Fibroblast of skin of right biceps (primary cell): ENCODE measurements around the gene RCN2.

Experiments used
- DNase-seq: peaks from one replicate; pipeline ENCODE4 v3.0.0-alpha.2; 2013

RCN2 gene

DNA sequence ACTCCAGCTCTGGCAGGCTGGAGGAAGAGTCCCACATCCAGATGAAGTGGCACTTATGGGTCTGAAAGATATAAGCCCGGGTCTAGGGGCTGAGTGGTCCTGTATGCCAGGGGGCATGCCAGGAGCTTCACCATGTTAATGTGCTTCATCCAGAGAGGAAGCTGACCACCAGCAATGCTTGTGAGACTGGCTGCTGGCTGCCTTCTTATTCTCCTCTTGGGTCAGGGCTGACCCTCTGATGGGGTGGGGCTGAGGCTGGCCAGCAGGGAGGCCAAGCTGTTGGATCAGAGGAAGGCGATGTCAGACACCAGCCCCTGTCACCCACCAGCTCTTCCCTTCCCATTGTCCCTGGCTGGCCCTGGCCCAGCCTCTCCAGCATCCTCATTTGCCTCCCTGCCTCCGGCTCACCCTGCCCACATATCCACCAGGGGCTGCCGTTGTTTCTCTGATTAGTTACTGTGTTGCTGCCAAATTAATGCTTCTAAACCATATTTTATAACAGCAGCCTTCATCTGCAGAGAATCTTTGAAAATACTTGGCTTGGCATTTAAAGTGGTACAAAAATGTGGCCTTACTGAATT is 43.0 kb downstream of the RCN2 start:
- DNase-seq: no peak

DNA sequence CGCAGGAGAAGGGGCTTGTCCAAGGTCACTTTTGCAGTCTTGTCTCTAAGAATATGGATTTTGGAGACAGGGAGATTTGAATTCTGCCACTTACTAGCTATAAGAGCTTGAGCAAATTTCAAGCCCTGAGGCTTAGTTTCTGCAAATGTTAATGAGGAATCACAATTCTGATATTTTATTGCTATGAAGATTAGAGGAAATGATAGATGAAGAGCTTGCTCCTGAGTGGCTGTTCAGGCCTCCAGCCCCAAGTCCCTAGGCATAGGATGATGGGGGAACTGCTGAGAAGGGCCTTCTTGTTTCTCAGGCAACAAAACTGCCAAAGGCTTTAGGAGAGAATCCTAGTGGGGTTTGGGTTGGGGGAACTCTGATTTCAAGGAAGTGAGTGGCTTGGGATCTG is 44.6 kb downstream of the RCN2 start:
- no peak for DNase-seq

DNA sequence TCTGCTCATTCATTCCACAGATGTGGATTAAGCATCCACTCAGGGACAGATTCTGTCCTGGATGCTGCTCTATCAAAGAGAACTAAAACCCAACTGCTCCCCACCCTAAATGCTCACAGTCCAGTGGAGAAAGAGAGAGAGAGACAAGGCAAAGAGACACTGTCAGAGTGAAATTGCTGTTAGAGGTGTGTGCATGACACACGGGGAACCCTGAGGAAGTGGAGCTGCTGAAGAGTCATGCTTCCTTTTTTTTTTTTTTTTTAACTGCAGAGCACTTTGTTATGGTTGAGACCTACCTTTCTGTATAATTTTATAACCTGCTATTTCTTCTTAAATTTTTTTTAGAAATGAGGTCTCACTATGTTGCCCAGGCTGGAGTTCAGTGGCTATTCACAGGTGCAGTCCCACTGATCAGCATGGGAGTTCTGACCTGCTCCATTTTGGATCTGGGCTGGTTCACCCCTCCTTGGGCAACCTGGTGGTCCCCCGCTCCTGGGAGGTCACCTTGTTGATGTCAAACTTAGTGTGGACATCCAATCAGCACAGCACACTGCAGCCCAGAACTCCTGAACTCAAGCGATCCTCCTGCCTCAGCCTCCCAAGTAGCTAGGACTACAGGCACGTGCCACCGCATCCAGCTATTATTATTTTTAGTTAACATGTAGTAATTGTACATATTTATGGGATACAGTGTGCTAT is 45.2 kb downstream of the RCN2 start:
- no peak for DNase-seq

DNA sequence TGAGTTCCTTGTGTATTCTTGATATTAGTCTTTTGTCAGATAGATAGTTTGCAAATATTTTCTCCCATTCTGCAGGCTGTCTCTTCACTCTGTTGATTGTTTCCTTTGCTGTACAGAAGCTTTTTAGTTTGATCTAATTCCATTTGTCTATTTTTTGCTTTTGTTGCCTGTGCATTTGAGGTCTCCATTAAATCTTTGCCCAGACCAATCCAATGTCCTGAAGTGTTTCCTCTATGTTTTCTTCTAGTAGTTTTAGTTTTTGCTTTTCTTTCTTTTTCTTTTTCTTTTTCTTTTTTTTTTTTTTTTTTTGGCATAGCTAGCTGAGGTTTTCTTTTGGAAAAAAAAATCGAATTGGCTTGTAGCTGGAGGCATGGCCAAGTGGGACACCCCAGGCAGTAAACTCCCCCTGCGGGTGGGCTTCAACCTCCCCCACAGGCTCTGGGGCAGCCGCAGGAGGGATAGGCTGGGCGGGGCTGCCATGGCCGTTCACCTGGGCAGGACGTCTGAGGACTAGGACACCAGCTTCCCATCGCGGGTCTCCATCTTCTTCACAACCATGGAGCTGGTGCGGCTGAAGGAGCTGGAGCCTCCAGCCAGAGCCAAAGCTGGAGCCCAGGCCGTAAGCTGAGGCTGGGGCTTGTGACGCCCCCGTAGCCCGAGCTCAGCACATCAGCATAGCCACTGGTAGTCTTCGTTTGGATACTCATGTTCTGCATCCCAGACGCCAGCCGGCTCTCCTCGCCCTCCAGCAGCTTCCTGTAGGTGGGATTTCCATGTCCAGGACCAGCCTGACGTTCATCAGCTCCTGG is 47.2 kb downstream of the RCN2 start:
- no peak for DNase-seq

DNA sequence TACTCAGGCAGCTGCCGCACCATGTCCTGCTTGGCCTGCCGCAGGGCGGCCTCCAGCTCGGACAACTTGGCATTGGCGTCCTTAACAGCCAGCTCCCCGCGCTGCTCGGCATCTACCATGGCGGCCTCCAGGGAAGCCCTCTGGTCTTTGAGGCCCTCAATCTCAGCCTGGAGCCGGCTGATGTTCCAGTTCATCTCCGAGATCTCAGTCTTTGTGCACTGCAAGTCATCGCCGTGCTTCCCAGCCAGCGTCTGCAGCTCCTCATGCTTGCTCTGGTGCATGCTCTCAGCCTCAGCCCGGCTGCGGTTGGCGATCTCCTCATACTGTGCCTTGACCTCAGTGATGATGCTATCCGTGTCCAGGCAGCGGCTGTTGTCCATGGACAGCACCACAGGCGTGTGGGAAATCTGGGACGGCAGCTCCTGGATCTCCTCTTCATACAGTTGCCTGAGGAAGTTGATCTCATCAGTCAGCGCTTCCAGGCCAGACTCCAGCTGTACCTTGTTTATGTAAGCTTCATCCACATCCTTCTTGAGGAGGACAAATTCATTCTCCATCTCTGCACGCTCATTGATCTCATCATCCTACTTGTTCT is 47.9 kb downstream of the RCN2 start:
- DNase-seq: no peak

DNA sequence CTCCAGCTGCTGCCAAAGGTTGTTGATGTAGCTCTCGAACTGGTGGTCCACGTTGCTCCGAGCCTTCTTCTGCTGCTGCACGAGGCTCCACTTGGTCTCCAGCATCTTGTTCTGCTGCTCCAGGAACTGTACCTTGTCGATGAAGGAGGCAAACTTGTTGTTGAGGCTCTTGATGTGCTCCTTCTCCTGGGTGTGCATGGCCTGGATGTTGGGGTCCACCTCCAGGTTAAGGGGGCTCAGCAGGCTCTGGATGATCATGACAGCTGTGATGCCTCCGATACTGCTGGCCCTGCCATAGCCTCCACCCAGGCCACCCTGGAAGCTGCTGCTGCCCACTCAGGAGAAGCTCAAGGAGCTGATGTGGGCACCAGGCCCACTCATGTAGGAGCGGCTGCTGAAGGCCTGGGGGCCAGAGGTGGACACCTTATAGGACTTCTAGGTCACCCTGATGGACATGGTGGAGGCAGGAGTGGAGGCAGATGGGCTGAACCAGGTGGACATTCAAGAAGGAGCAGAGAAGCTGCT is 48.5 kb downstream of the RCN2 start:
- DNase-seq: no peak

DNA sequence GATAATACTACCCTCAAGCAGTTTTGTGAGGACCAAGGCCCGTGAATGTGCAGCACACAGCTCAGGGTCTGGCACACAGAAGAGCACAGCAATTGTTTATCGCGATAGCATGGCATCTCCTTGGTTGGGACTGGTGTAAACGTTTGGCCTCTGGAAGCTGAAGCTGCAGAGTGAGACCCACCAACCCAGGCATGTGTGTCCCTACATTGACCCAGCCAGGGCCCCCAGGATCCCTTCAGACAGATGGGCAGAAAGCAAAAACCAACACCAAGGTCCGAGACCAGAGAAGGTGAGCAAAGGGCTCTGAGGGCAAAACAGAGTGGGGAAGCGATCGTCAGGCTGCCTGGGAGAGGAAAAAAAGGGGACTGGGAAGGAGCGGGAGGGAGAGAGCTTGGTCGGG is 50.8 kb downstream of the RCN2 start:
- DNase-seq: no peak

DNA sequence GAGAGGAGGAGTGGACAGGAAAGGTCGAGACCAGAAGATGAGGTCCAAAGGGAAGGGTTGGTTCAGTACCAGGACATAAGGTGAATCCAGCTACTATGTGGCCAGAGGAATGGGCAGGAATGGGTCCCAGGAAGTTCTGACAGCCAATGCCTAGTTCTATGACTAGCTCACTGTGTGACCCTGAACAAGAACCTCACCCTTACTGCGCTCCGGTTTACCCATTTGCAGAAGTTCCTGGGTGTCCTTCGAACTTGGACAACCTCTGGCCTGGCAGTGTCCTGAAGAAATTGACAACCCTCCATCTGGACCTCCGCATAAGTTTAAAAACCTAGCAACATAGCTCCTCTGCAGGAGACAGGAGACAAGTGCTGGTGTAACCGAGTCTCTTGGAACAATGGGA is 51.2 kb downstream of the RCN2 start:
- DNase-seq: no peak

DNA sequence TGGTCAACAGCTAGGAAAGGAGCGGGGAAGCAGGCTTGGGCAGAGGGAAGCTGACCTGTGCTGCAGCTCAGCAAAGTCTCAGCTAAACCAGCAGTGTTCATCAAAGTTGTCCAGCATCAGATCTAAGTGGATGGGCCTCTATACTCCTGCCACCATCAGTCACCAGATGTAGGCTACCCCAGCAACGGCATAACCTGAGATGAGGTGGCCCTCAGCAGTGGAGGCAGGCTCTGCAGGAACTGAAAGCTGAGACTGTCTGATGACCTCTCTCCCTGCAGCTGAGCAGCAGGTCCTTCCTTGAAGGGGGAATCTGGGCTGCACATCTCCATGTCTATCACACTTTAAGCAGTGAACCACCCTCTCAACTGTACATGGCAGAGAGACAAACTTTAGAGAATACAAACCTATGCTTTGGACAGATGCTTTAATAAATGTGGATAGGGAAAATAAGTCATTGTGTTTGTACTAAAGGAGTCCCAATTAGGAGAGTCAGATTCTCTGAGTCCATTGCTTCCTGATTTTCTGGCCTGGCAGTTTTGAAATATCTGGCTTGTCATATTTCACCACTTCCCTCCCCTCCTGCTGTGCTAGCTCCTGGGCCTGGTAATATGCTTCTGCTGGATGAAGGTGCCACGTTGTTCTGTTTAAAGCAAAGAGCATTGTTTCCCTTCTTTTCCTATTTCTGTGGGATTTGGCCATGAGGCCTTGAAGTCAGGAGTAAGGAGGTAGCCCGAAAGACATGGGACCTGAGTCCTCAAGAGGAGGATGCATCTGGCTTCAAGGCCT is 52.2 kb downstream of the RCN2 start:
- no peak for DNase-seq

DNA sequence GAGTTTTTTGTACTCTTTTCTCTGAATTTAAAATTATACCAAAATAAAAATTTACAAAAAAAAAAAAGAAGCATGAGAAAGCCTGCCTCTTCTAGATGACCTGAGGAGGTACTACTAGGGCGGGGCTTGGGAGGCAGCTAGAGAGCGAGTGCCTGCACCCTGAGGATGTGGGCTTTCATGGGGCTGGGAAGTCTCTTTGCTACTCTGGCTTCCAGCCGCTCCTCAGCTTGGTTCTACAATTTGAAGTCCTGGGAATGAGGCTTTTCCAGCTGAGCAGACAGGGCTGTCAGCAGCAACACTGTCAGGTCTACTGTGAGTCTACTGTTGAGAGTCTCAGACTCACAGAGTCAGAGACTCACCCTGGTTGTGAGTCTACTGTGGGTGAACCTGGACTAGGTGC is 55.2 kb downstream of the RCN2 start:
- DNase-seq: no peak

DNA sequence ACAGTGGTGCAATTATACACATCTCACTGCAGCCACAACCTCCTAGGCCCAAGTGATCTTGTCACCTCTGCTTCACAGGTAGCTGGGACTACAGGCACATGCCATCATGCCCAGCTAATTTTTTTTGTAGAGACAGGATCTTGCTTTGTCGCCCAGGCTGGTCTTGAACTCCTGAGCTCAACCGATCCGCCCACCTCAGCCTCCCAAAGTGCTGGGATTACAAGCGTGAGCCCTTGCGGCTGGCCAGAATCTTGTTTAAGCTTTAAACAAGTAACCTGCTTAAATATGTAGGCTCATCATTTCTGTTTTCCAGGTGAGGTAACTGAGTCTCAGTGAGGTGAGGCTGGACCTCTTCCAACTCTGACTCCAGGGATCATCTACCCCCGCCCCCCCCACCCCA is 55.7 kb downstream of the RCN2 start:
- no peak for DNase-seq

DNA sequence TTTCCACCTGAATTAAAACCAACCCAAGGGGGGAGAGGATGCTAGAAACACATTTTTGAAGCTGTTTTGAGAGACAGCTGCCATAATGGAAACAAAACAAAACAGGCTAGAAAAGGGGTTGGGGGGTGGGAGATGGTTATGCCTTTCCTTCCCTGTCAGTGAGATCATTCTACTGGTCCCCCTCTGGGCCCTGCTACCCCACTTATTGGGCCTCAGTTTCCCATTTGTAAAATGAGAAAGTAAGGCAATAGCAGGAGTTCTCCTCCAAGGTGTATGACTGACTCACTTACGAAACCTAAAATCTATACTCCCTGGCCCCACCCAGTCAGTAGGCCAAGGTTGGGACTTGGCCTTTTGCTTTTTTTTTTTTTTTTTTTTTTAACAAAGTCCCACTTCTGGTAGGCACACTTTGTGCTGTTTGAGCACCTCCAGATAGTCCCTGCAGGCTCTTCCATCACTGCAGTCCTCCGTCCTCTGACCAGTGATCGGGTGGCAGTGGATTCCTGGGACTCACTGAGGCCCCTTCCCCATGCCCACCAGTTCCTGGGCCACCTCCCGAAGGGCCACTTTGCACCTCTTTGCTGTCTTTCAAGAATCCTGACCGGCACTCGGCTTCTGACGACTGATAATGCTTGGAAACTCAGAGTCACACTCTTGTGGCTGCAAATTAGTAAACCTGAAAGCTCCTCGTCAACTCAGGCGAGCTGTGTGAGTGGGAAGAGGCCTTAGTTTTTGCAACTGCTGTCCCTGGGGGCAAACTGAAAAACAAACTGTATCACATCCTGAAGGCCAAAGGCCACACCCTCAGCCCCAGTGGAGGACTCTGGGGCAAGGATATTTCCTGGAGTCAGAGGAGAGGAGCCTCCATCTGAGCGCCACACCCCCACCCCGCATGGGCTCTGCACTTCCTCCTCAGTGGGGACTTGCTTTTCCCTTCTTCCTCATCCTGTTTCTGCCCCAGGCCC is 56.6 kb downstream of the RCN2 start:
- DNase-seq: no peak

DNA sequence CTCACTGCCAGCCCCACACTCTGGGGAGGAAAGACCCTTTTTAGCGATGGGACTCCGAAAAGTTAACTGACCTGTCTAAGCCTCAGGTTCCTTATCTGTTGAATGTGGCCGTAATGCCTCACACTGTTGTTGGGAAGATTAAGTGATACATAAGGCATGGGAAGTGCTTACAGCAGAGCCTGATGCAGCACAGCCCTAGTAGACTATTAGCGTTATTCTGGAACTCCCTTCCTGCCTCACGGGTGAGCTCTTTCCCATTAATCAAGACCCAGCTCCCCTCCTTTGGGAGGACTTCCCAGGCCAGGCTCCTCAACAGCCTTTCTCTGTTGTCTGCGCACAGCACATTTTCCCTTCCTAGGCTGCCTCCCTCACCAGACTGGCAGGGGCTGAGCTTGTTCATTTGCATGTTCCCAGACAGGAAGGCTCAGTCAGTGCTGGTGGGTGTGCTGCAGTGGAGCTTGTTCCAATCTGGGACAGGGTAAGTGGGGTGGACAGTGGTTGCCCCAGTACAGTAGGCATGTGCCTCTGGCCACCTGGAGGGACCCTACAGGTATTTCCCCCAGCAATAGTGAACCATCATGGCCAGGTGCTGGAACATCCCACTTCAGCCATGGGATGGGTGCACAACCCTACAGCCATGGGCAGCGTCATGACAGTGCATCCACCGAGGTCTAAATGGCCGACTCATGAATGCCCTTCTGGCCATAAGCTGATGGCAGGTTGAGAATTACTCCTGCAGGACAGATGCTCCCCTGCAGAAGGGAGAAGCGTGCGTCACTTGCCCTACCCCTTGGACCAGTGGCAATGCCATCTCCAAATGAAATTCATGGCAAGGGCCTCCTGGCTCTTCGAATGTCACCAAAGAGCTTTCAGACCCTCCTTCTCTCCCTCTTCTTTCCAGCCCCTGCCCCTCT is 57.6 kb downstream of the RCN2 start:
- no peak for DNase-seq

DNA sequence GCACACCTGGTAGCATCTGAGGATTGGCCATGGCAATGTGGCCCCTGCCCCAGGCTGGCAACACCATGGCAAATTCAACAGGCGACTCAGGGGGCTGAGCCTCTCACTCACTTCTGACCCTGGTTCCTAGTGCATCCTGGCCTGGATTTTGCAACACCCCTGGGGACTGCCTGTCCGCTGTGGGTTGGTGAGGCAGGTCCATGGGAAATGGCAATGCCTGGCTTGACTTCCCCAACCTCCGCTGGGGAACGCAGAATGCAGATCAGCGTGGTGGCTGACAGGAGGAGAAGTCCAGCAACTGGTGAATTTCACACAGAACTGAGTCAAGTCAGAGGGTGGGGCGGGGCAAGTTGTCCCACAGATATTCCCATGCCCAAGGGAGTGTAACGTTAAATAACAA is 59.5 kb downstream of the RCN2 start:
- DNase-seq: no peak

DNA sequence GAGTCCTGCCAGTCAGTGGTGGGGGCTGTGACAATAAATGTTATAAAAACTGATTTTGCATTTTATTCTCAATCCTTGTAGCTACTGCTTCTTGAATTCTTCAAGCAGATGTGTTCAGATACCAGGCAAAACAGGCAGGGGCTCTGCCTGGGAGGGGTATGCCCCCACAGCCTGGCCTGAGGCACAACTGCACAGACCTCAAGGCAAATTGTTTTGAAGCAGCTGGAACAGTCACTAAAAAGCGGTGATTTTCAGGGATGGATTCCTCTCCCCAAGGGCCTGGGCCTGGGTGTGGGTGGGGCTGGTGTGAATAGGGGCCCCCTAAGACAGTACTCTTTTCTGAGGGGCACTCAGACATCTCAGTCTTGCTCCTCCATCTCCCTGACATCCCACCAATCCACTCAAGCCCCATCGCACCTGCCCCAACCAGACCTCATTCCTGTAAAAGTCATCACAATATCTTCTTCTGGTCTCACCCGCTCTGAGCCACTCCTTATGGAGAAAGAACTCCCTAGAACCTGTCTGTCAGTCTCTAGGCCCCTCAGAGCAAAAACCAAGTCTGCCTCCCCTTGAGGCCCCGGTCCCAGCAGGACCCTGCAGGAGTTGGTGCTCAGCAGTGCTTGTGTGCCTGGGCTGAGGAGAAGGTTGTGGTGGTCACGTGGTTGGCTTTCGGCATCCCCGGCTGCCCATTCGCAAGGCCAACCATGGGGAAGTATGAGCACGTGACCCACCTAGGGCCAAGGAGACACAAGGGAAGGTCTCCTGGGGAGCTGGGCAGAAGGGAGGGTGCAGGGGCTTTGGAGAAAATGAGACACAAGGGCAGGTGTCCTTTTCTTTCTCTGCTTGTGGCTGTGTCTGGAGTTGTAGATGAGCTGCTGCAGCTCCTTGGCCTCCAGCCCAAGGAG is 60.4 kb downstream of the RCN2 start:
- DNase-seq: no peak

DNA sequence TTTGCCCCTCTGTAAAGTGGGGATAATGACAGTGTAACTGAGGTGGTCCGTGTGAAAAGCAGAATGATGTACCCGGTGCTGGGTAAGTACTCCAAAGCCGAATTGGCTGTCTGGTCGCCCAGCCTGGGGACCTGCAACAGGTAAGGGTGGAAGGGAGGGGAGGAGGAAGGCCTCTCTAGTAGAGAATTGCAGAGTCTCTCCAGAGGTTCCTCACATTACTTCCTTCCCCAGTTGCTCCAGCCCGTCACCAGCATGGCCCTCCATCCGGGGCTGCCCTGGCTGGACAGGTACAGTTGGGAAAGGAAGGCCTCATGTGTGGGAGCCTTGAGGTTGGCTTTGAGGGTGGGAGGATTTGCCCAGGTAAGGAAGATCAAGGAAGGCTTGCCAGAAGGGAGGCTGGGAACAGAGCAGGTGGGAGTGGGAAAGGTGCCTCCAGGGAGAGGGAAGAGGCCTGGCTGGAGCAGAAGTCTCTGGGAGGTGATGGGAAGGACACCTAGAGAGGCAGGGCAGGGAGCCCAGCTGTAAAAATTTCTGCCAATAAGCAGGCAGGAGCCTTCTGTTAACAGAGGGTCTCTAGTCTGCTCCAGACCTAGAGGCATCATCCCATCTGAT is 61.7 kb downstream of the RCN2 start:
- no peak for DNase-seq

DNA sequence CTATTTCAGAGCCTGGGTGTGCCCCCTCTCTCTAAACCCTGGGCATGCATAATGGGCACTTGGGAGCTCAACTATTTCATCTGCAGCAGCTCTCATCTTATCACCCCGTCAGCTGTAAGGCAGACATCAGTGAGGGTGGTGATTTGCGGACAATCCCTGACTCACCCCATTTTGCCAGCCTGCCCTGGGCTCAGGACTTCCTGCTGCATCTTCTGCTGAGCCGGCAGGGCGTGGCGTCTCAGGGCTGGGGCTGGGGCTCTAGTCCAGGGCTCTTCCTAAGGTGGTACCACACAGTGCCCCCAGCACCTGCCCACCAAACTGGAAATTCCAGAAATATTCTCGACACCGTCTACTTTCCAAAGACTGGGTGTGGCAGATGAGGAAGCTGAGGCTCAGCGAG is 62.5 kb downstream of the RCN2 start:
- DNase-seq: no peak

DNA sequence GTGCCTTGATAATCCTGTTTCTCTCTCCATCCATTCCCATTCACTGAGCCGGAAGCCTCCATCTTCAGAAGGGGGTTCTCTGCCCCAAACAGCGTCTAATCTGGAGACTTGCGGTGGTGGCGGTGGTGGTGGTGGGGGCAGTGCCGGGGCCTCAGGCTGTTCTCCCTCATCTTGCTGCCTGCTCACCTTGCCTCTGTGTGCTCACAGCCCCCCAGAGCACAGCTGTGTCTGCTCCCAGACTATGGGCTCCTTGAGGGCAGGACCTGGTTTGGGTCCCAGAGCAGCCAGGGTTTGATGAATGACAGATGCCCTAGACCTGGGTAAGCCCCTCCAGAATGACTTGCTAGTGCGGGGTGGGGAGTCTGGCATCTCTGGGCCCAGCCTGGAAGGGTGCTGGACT is 62.9 kb downstream of the RCN2 start:
- DNase-seq: no peak
